ENCODE measurements around the gene PTPRK. TPM values are rescaled to one million over a fixed set of nuclear protein-coding genes. Genes with fewer than 3 reads are reported as not detected.

The PTPRK gene
- polyA plus RNA-seq, 10 donors: 14.5 to 27.5 (median 18.0) TPM

DNA sequence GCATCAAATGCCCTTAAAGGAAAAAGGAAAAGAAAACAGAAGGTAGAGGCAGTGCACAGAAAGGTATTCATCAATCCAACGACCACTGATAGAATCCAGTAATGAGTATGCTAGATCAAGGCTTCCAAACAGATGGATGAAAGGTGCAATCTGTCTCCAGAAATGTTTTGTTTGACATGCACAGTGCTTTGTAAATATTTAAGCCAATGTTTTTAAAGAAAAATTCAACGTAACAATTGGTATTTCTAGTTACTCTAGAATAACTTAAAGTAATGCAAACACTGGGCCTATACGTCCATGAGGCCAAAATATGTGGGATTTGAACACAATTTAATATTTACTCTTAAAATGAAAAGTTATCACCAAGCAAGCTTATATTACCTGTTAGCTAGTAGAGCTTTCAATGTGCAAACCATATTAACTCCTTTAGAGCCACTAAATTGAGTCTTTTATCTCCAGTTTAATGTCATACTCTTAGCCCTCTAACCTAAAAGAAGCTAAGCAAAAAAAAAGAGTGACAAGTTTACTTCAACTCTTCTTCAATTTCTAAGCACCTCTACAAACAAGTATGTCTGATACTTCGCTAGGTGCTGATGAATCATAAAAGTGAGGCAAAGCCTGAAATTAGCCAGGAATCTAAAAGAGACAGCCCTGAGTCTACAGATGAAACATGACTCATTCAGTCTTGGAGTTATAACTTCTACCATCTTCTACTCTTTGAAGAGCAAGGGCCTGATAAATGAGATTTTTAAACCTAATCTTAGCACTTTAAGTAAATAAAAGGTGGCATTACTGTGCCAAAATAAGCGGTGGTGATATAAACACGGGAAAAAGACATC lies 169.8 kb downstream of the PTPRK start:
- no peak for DNase-seq

DNA sequence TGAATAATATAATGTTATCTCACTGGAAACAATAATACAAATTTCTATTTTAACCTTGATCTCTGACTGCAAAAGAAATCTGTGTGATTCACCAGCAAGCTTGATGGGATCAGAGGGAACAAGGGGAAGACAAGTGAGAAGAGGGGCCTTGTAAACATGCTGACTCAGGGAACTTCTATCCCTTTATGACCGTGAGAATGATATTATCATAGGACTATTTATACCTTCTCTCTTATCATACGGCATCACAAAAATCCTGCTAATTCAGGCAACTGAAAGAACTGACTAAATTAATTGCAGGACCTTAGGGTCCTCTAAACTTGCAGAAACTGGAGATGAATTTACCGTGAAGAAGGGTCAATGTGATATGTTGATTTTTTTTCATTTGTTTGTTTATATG lies 173.3 kb downstream of the PTPRK start:
- no peak for DNase-seq

DNA sequence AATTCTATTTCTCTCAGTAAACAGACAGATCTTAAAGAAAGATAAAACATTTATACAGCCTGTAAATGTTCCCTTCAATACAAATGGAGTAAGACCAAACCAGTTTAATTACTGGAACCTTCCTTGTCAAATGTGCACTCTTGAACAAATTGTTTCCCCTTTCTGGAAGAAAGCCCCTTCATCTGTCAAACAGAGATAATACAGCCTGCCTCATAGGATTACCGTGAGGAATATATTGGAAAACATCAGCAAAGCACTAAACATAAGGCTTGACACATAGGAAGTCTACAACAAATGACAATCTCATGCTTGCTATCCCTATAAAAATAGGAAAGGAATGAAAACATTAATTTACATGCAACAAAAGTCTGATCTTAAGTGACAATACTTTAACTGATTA lies 173.8 kb downstream of the PTPRK start:
- no peak for DNase-seq

DNA sequence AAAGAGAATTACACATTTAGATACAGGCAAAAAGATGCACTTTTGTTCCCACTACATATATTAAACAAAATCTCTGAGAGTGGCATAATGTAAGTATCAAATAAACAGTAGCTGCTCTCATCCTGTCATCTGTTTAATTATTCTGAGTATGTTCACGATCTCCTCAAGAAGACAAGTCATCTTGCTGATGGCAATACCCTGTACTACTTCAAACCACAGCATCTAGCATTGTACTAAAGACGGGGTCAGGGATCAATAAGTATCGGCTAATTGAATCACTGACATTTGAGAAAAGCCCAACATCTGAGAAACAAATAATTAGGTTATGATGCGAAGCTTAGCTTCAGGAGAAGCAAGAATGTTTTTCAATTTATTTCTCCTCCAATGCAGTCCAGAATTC lies 175.1 kb downstream of the PTPRK start:
- DNase-seq: no peak

DNA sequence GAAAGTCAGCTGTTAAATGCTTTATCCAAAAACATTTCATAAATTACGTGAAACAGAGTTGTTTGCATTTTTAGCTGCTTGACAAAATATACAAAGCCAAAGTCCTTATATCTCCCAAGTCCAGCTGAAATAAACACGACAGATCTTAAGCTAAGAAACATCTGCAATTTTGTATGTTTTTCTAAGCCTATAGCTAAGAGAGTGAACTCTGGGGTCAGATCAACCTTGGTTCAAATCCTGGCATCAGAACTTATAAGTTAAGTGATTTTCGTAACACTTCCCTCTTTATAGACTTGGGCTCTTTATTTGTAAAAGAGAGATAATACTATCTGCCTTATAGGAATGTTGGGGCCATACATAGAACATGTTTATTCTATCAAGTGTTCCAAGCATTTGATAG lies 176.7 kb downstream of the PTPRK start:
- DNase-seq: no peak

DNA sequence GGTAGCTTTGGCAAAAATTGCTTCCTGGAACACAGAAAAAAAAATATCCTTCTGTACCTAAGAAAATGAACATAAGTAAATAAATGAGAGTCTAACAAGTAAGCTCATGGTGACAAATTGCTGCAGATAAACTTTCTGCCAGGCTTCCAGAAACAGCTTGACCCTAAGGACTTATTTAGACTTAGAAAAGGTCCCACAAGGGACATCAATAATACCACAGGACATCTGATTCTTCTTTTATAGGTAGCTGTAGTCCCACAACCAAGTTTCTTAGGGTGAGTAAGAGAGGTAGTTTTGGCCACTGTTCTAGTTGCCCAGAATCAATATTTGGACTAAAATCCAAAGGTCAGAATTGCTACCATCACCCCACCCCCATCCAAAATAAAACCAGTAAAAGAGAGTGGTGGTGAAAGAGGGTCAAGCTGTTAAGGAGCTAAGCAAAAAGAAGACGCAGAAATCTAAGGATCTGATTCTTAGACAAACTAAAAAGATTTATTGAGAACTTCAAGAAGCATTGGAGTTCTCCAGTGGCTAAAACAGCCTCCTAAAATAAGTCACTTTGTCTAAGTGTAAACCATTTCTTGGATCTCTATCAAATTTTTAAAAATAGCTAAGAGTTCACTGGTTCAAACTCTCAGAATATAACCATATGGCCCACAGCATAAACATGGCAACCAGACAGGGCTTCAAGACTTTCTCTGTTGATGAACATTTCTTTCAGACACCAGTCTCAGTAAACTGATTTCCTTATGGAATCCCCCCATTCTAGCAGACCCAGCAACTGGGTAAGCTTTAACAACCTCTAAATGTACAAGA lies 180.6 kb downstream of the PTPRK start:
- peak in 1 of 3 donors; percentile 26 for DNase-seq

DNA sequence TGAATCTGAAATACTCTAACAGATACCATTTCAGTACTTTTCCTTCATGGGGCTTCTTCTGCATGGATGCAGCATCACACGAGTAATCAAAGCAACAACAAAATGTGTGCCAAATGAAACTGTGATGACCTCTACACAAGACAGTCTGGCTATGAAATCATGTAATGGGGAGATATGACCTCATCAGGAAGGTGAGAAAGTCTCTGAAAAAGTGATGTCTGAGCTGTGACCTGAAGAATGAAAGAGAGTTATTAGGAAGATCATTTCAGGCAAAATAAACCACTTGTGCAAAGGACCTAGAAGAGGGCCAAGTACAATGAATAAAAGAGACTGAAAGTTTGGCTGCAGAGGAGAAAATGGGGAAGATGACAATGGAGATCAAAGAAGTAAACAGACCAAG lies 182.8 kb downstream of the PTPRK start:
- no peak for DNase-seq

DNA sequence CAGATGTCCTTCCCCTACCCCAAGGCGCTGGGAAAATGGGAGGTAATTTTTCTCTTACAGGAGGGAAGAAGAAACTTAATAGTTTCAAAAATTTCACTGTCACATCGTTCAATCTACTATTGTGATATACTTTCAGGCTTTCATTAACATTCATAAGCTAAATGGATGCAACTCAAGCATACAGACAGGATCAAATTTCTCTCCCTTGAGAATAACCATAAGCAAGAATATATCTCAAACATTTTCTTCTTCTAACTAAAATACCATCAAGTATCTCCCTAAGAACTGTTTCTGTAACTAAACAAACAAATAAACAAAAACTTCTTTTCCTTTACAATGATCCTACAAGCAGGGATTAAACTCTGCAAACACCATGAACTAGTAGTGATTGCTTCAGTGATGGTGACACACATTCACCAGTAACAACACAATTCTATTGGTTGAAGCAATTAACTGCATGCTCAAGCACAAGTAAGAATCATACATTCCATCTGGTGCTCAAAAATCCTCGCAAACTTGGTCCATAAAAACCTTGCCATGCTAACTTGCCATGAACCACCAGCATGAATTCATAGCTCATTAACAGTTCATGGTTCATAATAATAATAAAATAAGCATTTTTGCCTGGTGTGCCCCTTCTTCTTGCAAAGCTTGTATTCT lies 183.8 kb downstream of the PTPRK start:
- DNase-seq: peak in 1 of 3 donors; percentile 32

DNA sequence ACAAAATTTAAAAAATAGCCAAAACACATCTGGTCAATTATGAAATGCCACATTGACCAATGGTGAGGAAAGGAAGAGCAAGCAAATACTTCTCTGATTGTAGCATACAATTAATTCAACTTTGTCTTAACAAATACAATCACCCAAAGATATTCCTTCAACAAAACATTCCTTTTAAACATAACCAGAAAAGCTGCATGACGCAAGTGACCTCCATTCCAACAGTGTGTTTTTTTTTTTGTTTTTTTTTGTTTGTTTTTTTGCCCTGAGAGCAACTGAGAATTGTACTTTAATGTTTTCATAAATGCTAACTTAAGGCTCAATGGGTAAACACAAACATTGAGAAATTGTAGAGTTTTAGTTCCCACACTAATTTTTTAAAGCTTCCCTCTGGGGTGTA lies 184.4 kb downstream of the PTPRK start:
- DNase-seq: peak in 1 of 3 donors; percentile 15

DNA sequence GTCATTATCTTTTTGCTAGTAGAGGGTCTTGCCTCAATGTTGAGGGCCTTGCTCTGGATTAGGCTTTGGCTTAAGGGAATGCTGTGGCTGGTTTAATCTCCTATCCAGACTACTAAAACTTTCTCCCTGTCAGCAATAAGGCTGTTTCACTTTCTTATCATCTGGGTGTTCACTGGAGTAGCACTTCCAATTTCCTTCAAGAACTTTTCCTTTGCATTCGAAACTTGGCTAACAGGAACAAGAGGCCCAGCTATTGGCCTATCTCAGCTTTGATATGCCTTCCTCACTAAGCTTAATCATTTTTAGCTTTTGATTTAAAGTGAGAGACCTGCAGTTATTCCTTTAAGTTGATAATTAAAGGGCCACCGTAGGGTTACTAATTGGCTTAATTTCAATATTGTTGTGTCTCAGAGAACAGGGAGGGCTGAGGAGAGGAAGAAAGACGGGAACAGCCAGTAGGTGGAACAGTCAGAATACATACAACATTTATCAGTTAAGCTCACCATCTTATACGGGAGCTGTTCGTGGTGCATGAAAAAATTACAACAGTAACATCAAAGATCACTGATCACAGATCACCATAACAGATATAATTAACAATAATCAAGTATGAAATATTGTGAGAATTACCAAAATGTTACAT lies 186.7 kb downstream of the PTPRK start:
- no peak for DNase-seq

DNA sequence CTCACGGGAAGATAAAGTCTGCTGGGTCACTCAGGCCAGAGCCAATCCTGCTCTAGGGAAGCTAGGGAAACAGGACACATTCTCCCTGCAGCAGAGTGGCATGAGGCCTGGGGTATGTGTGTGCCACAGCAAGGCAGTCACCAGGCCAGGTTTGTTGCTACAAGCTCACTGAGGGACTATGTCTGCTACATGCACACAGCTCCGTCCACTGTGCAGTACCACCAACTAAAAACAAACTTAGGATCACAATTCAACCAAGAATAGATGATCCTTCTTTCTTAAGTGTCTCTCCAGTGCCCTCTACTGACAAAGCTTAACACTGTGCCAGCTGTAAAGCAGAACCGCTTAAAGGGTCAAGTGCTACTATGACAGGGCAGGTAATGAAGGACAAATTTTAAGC lies 192.5 kb downstream of the PTPRK start:
- no peak for DNase-seq

DNA sequence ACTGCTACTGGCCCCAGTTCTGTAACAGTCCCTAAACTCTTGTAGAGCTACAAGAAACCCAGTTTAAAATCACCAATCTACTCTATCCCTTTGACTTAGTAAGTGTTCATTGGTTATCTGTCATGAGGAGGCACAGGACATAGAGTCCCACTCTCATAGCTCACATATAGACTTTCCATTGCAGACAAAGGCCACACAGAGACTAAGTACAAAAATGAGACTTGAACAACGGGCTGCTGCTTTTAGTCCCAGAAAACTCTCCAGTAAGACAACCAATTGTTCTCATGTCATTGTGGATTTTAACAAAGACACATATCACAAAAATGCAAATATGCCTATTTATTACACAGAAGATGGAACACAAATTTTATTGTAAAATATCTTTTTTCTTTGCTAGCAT lies 197.4 kb downstream of the PTPRK start:
- DNase-seq: no peak

DNA sequence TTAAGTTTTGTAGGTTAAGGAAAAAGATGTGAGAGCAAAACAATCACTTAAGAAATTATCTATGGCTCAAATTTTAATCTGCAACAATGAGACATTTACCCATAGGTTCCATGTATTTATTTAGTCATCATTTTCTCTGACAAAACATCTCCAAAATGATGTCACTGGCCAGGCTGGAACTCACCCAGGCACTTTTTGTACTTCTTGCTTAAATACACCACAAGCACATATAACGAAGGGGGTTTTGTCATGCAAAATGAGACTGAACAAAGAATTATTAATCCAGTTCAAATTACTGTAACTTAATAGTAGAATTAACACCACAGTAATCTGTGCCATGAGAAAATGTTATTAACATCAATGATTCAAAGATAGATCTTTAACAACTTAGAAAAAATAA lies 200.5 kb downstream of the PTPRK start:
- no peak for DNase-seq

DNA sequence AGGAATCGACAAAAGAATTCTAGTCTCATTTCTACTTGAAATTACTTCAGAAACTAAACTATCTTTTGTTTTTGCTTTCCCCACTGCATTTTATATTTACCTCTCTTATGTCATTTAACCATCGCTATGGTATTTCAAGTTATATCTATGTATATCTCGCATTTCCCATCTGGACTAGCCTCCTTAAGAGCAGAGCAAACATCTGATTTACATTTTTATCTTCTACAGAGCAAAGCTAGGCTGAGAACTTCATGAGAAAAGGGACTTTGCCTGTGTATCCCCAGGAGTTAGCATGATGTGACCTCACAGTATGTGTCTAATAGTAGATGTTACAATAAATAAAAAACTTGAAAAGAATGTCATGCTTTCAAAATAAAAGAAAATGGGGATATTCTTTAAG lies 201.2 kb downstream of the PTPRK start:
- DNase-seq: no peak

DNA sequence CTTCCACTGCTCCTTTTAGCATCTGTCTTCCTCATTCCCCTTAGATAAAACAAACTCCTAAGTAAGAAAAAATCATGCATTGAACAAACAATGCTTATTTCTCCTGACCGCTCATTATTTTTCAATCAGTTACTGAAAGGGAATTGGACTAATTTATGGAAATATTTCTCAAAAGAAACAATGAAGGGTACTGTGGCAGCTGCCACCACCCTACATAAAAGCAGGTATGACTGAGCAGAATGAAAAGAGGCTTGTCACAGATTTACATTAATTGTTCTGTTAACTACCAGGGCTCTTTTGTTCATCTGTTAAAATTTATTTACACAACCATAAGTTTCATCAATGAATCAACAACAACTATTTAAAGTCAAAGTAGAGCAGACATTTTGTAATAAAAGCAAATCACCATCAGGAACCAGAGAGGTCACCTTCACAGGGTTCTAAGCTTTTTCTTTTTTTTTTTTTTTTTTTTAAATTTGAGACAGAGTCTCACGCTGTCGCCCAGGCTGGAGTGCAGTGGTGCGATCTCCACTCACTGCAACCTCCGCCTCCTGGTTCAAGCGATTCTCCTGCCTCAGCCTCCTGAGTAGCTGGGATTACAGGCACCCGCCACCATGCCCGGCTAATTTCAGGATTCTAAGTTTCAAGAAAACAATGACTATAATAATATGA lies 204.0 kb downstream of the PTPRK start:
- no peak for DNase-seq

DNA sequence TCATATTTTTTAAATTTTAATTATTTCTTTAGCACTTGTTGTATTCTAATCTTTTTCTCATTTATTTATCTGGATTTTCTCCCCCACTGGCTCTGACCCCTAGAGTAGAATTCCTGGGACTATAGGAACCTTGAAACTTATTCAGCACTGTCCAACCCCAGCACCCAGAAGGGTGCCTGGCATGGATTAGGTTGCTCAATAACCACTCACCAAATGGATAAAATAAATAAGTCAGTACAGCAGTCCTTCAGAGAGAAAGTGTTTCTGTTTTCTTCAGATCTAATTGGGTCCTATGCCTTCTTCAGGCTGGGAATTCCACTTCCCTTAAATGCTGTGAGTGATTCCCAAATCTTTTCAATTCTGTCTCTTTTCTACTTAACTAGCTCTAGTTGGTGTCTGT lies 206.2 kb downstream of the PTPRK start:
- no peak for DNase-seq

DNA sequence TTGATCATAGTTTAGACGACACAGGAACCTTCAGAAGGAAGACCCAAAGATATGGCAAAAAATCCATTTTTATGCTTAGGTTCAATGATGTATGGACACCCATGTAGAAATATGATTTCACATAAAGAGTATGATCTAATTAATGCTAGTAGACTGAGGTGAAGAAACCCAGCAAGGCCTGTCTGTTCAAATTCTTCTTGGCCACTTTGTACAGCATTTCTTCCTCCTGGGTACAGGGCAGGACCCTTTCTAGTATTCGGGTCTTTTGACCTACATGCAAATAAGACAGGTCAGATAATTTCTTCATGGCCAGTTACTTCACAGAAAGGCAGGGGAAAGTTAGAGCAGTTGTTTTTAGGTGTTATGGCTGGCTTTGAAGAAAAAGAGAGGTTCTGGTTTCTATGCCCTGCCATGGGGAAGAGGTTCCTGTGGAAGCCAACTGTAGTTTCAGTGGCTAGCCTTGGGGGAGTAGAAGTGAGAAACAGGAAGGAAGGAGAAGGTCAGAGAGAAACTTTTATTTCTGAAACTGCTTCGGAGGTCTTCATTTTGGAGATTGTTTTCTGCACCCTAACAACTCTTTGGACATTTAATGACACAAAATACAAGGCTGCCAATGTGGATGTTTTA lies 208.3 kb downstream of the PTPRK start:
- no peak for DNase-seq

DNA sequence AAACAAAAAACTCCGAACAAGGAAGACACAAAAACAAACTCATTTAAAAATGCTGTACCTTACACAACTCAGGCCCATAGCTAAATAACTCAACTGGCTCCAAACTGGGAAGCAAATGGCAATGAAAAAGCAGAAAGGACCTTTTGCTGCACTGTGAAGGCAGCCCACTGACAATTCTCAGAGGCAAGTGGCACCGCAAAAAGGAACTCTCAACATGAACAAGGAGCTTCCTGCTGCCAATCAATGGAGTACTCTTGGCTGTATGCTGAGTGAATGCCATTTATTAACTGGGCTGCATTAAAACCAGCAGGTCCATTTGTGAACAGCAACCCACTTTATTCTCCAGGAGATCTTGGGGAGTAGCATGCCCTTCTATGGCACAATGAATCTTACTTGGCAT lies 209.9 kb downstream of the PTPRK start:
- no peak for DNase-seq

DNA sequence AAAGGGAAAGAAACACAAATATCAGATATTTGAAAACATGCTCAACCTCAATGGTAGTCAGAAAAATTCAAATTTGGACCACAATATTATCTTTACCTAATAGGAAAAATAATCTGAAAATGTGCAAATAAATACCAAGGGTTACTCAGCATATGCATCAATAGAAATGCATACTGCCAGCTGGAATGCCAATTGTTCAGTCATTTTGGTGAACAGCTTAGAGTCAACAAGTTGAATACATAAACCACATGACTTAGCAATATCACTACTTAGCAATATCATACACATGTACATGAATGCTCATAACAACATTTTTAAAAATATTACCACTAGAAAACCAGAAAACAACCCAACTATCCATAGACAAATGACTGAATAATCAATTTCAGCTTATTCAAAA lies 212.7 kb downstream of the PTPRK start:
- DNase-seq: no peak

DNA sequence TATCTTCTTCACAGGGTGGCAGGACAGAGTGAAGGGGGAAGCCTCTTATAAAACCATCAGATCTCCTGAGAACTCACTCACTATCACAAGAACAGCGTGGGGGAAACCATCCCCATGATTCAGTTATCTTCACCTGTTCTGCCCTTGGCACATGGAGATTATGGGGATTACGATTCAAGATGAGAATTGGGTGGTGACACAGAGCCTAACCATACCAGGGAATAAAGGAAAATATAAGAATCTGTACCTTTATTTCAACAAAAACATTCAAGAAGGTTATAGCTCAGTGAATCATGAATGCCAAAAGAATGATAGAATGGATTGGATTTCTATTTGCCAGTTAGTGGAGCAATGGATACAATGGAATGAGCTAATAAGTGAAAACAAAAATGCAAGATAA lies 214.4 kb downstream of the PTPRK start:
- no peak for DNase-seq

DNA sequence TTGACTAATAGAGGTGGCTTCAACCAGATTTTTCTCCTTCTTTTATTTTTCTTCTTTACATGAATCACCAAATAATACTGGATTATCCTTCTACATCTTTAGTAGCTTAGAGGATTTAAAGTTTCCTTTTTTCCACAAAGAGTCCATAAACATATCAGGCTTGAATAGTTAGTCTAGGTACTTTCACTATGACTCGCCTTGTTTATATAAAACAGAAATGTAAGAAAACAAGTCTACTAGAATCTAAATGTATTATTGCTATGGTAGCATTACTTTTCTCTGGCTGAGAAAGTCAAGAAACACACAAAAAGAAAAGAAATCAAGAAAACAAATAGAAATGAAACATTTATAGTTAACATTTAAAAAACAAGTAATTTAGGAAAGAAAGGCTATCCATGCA lies 215.2 kb downstream of the PTPRK start:
- no peak for DNase-seq

All from muscle of back (tissue), 11 donors.